ENCODE data around the gene SLCO3A1. TPM values are rescaled to one million over a fixed set of nuclear protein-coding genes. Genes with fewer than 3 reads are reported as not detected.

Gene SLCO3A1
- total RNA-seq, 1 donor from 2014 or later: 6.3 TPM

- no peak for DNase-seq (ENCODE audit: low read depth, low spot score)
- peaks cover 9% of the 10 kb centered on the region for H3K36me3 Mint-ChIP-seq (ENCODE audit: low read depth)
- H3K4me3 Mint-ChIP-seq: no peak overlapping the region
- no peak overlapping the region for H3K27ac Mint-ChIP-seq (ENCODE audit: unreplicated experiment)
- H3K9me3 Mint-ChIP-seq: peaks cover 9% of the 10 kb centered on the region
- peaks cover 15% of the 10 kb centered on the region for H3K4me1 Mint-ChIP-seq
- TF ChIP-seq, protein P1, sequence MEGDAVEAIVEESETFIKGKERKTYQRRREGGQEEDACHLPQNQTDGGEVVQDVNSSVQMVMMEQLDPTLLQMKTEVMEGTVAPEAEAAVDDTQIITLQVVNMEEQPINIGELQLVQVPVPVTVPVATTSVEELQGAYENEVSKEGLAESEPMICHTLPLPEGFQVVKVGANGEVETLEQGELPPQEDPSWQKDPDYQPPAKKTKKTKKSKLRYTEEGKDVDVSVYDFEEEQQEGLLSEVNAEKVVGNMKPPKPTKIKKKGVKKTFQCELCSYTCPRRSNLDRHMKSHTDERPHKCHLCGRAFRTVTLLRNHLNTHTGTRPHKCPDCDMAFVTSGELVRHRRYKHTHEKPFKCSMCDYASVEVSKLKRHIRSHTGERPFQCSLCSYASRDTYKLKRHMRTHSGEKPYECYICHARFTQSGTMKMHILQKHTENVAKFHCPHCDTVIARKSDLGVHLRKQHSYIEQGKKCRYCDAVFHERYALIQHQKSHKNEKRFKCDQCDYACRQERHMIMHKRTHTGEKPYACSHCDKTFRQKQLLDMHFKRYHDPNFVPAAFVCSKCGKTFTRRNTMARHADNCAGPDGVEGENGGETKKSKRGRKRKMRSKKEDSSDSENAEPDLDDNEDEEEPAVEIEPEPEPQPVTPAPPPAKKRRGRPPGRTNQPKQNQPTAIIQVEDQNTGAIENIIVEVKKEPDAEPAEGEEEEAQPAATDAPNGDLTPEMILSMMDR (conservative IDR thresholded peaks at IDR 0.05): no peak
- H3K27me3 Mint-ChIP-seq (ENCODE audit: low read depth): no peaks in the 10 kb centered on the region
Observed at GRCh38 chr15:92124657-92125010, 271.1 kb downstream of the SLCO3A1 start.

DNA sequence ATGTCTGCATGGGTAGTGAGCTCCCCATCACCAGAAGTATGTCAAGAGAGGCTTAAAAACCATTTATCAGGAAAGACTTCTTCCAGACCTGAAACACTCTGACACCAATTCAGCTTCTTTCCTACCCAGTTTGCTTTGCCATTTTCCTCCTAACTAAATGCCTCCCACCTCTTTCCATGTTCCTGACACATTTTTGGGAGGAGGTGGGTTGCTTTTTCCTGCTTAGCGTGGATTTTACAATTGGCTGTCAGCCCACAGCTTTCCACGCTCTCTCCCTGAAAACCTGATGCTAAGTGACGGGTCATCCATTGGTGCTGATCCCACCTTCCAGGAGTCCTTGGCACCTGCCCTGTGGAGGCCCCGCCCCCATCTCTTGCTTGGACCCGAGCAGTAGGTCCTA is 275.3 kb downstream of the SLCO3A1 start:
- no peak for DNase-seq (ENCODE audit: low read depth, low spot score)
- H3K27me3 Mint-ChIP-seq (ENCODE audit: low read depth): no peaks in the 10 kb centered on the region
- H3K4me1 Mint-ChIP-seq: peaks cover 14% of the 10 kb centered on the region
- H3K36me3 Mint-ChIP-seq (ENCODE audit: low read depth): no peaks in the 10 kb centered on the region
- no peaks in the 10 kb centered on the region for H3K9me3 Mint-ChIP-seq
- H3K4me3 Mint-ChIP-seq: no peak overlapping the region
- TF ChIP-seq, protein P1 (conservative IDR thresholded peaks at IDR 0.05): no peak
- H3K27ac Mint-ChIP-seq (ENCODE audit: unreplicated experiment): peak overlapping the region; percentile 29

- DNase-seq (ENCODE audit: low read depth, low spot score): no peak
- Mint-ChIP-seq H3K9me3 (no peaks in the 10 kb centered on the region), H3K4me3 (no peak overlapping the region), H3K36me3 (ENCODE audit: low read depth) (no peaks in the 10 kb centered on the region), H3K27me3 (ENCODE audit: low read depth) (no peaks in the 10 kb centered on the region), H3K4me1 (peaks cover 4% of the 10 kb centered on the region), H3K27ac (ENCODE audit: unreplicated experiment) (no peak overlapping the region)
- TF ChIP-seq, protein P1 (conservative IDR thresholded peaks at IDR 0.05): no peak
Observed at GRCh38 chr15:92130244-92130643, 276.7 kb downstream of the SLCO3A1 start.

GRCh38 chr15:92130906-92131305 is 277.4 kb downstream of the SLCO3A1 start:
- Mint-ChIP-seq H3K27ac (ENCODE audit: unreplicated experiment) (no peak overlapping the region), H3K4me3 (no peak overlapping the region), H3K4me1 (no peaks in the 10 kb centered on the region), H3K36me3 (ENCODE audit: low read depth) (no peaks in the 10 kb centered on the region), H3K27me3 (ENCODE audit: low read depth) (no peaks in the 10 kb centered on the region), H3K9me3 (no peaks in the 10 kb centered on the region)
- TF ChIP-seq, protein P1 (conservative IDR thresholded peaks at IDR 0.05): no peak
- no peak for DNase-seq (ENCODE audit: low read depth, low spot score)

DNA sequence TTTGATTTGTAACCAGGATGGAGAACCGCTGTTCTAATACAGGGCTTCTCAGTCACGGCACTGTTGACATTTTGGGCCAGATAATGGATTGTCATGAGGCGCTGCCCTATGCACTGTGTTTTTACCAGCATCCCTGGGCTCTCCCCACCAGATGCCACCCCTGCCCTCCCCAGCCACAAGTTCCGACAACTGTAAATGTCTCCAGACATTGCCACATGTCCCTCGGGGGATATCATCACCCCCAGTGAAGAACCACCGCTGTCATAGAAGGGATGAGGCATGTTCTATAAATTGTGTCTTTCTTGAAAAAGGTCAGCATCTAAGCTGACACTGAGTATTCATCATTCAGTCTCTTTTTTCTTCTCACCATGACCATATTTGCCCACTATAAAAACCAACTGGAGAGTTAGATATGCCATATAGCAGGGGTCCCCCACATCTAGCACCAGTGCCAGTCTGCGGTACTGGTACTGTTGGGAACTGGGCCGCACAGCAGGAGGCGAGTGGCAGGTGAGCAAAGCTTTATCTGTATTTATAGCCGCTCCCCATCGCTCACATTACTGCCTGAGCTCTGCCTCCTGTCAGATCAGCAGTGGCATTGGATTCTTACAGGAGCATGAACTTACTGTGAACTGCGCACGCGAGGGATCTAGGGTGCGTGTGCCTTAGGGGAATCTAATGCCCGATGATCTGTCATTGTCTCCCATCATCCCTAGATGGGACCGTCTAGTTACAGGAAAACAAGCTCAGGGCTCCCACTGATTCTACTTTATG is 279.7 kb downstream of the SLCO3A1 start:
- TF ChIP-seq, protein P1 (conservative IDR thresholded peaks at IDR 0.05): no peak
- no peaks in the 10 kb centered on the region for H3K36me3 Mint-ChIP-seq (ENCODE audit: low read depth)
- H3K4me1 Mint-ChIP-seq: no peaks in the 10 kb centered on the region
- peak overlapping the region; percentile 39 for H3K27ac Mint-ChIP-seq (ENCODE audit: unreplicated experiment)
- H3K27me3 Mint-ChIP-seq (ENCODE audit: low read depth): no peaks in the 10 kb centered on the region
- DNase-seq (ENCODE audit: low read depth, low spot score): no peak
- H3K4me3 Mint-ChIP-seq: no peak overlapping the region
- H3K9me3 Mint-ChIP-seq: no peaks in the 10 kb centered on the region
